ENCODE results near the gene PLA2G2A. TPM values are rescaled to one million over a fixed set of nuclear protein-coding genes. Genes with fewer than 3 reads are reported as not detected.
"Not testable (repeated sequence)": the region's sequence is repeated elsewhere in the genome, so short reads cannot be mapped to it uniquely, and the experiment has no call there.

PLA2G2A gene
- total RNA-seq, result 0.28 TPM
- polyA plus RNA-seq, result 84.5 TPM
- long read RNA-seq, donor 1, result 0 reads
- long read RNA-seq, donor 2, partial matches to known transcripts, result 0 of 1 reads
- long read RNA-seq, donor 2, other reads (novel, unspliced or antisense), result 0 of 1 reads
- long read RNA-seq, donor 3, partial matches to known transcripts, result 0 of 1 reads
- long read RNA-seq, donor 3, other reads (novel, unspliced or antisense), result 0 of 1 reads
- long read RNA-seq, donor 4, result 0 reads
- long read RNA-seq, donor 5, partial matches to known transcripts, result 0 of 1 reads
- long read RNA-seq, donor 5, other reads (novel, unspliced or antisense), result 0 of 1 reads
- long read RNA-seq, donor 6, partial matches to known transcripts, result 0 of 1 reads
- long read RNA-seq, donor 6, other reads (novel, unspliced or antisense), result 0 of 1 reads
- long read RNA-seq, donor 7, result 0 reads
- long read RNA-seq, donor 8, result 0 reads
- long read RNA-seq, donor 9, result 0 reads
- long read RNA-seq, donor 10, result 0 reads

- 88% methylated on average over 8 of the region's 8 CpGs for WGBS
- no peak within 1 kb of the TSS for H3K27ac ChIP-seq (ENCODE audit: low read depth in 1 of 2, low read length in 1 of 2)
- no peak for DNase-seq (ENCODE audit: low read depth in 6 of 9, low spot score in 9 of 9)
These were observed at the start of gene PLA2G2A for GRCh38 chr1:19979494-19979977. TSS of gene PLA2G2A (minus strand) at chr1:19979618. CDS start at chr1:19978773, 845 bp downstream.

GRCh38 chr1:20028726-20029125 lies 49.3 kb upstream of the PLA2G2A start:
- WGBS, result 89% methylated on average over 5 of the region's 5 CpGs
- no peaks in the 10 kb centered on the region for H3K9me3 ChIP-seq (ENCODE audit: control insufficient read depth in 2 of 2, insufficient read depth in 1 of 2, low read length in 1 of 2)
- H3K4me1 ChIP-seq (ENCODE audit: control insufficient read depth in 2 of 2, insufficient read depth in 2 of 2, low read length in 2 of 2), result no peaks in the 10 kb centered on the region
- no peak for DNase-seq (ENCODE audit: low read depth in 6 of 9, low spot score in 9 of 9)
- no peak overlapping the region for H3K27ac ChIP-seq (ENCODE audit: low read depth in 1 of 2, low read length in 1 of 2)
- no peaks in the 10 kb centered on the region for H3K27me3 ChIP-seq (ENCODE audit: control insufficient read depth in 2 of 2, insufficient read depth in 1 of 2, low read length in 1 of 2)
- H3K4me3 ChIP-seq (ENCODE audit: low read length in 2 of 2), result no peak overlapping the region
- H3K36me3 ChIP-seq (ENCODE audit: control insufficient read depth in 2 of 2, insufficient read depth in 2 of 2, low read length in 1 of 2), result no peaks in the 10 kb centered on the region

More at GRCh38 chr1:19979494-19979977, at the start of gene PLA2G2A:
- H3K36me3 ChIP-seq (ENCODE audit: control insufficient read depth in 2 of 2, insufficient read depth in 2 of 2, low read length in 1 of 2), result no peaks in the 10 kb centered on the region
- H3K27me3 ChIP-seq (ENCODE audit: control insufficient read depth in 2 of 2, insufficient read depth in 1 of 2, low read length in 1 of 2), result no peaks in the 10 kb centered on the region
- no peaks in the 10 kb centered on the region for H3K9me3 ChIP-seq (ENCODE audit: control insufficient read depth in 2 of 2, insufficient read depth in 1 of 2, low read length in 1 of 2)
- H3K4me3 ChIP-seq (ENCODE audit: low read length in 2 of 2), result no peak within 1 kb of the TSS
- H3K4me1 ChIP-seq (ENCODE audit: control insufficient read depth in 2 of 2, insufficient read depth in 2 of 2, low read length in 2 of 2), result no peaks in the 10 kb centered on the region

- Histone ChIP-seq H3K4me1 (ENCODE audit: control insufficient read depth in 2 of 2, insufficient read depth in 2 of 2, low read length in 2 of 2) (no peaks in the 10 kb centered on the region), H3K4me3 (ENCODE audit: low read length in 2 of 2) (no peak overlapping the region), H3K36me3 (ENCODE audit: control insufficient read depth in 2 of 2, insufficient read depth in 2 of 2, low read length in 1 of 2) (no peaks in the 10 kb centered on the region), H3K27ac (ENCODE audit: low read depth in 1 of 2, low read length in 1 of 2) (no peak overlapping the region), H3K9me3 (ENCODE audit: control insufficient read depth in 2 of 2, insufficient read depth in 1 of 2, low read length in 1 of 2) (no peaks in the 10 kb centered on the region), H3K27me3 (ENCODE audit: control insufficient read depth in 2 of 2, insufficient read depth in 1 of 2, low read length in 1 of 2) (no peaks in the 10 kb centered on the region)
- DNase-seq (ENCODE audit: low read depth in 6 of 9, low spot score in 9 of 9), result no peak
- WGBS, result 93% methylated on average over 5 of the region's 5 CpGs
These were observed 48.7 kb upstream of the PLA2G2A start for GRCh38 chr1:20028125-20028524.

GRCh38 chr1:20017741-20018140 lies 38.3 kb upstream of the PLA2G2A start:
- Histone ChIP-seq H3K4me3 (ENCODE audit: low read length in 2 of 2) (no peak overlapping the region), H3K9me3 (ENCODE audit: control insufficient read depth in 2 of 2, insufficient read depth in 1 of 2, low read length in 1 of 2) (no peaks in the 10 kb centered on the region), H3K4me1 (ENCODE audit: control insufficient read depth in 2 of 2, insufficient read depth in 2 of 2, low read length in 2 of 2) (no peaks in the 10 kb centered on the region), H3K36me3 (ENCODE audit: control insufficient read depth in 2 of 2, insufficient read depth in 2 of 2, low read length in 1 of 2) (no peaks in the 10 kb centered on the region), H3K27me3 (ENCODE audit: control insufficient read depth in 2 of 2, insufficient read depth in 1 of 2, low read length in 1 of 2) (peaks cover 0 to 1% of the 10 kb centered on the region in 2 donors), H3K27ac (ENCODE audit: low read depth in 1 of 2, low read length in 1 of 2) (no peak overlapping the region)
- WGBS, result 93% methylated on average over 1 of the region's 1 CpG
- no peak for DNase-seq (ENCODE audit: low read depth in 6 of 9, low spot score in 9 of 9)

GRCh38 chr1:20014153-20014552 lies 34.7 kb upstream of the PLA2G2A start:
- H3K4me1 ChIP-seq (ENCODE audit: control insufficient read depth in 2 of 2, insufficient read depth in 2 of 2, low read length in 2 of 2), result no peaks in the 10 kb centered on the region
- WGBS, result 88% methylated on average over 2 of the region's 2 CpGs
- DNase-seq (ENCODE audit: low read depth in 6 of 9, low spot score in 9 of 9), result no peak

GRCh38 chr1:20010016-20010415 lies 30.6 kb upstream of the PLA2G2A start:
- H3K27ac ChIP-seq (ENCODE audit: low read depth in 1 of 2, low read length in 1 of 2), result no peak overlapping the region
- no peak overlapping the region for H3K4me3 ChIP-seq (ENCODE audit: low read length in 2 of 2)
- H3K9me3 ChIP-seq (ENCODE audit: control insufficient read depth in 2 of 2, insufficient read depth in 1 of 2, low read length in 1 of 2), result no peaks in the 10 kb centered on the region
- H3K36me3 ChIP-seq (ENCODE audit: control insufficient read depth in 2 of 2, insufficient read depth in 2 of 2, low read length in 1 of 2), result no peaks in the 10 kb centered on the region
- H3K27me3 ChIP-seq (ENCODE audit: control insufficient read depth in 2 of 2, insufficient read depth in 1 of 2, low read length in 1 of 2), result peaks cover 0 to 2% of the 10 kb centered on the region in 2 donors
- 88% methylated on average over 1 of the region's 1 CpG for WGBS
- H3K4me1 ChIP-seq (ENCODE audit: control insufficient read depth in 2 of 2, insufficient read depth in 2 of 2, low read length in 2 of 2), result no peaks in the 10 kb centered on the region
- no peak for DNase-seq (ENCODE audit: low read depth in 6 of 9, low spot score in 9 of 9)

More at GRCh38 chr1:20014153-20014552, 34.7 kb upstream of the PLA2G2A start:
- no peaks in the 10 kb centered on the region for H3K9me3 ChIP-seq (ENCODE audit: control insufficient read depth in 2 of 2, insufficient read depth in 1 of 2, low read length in 1 of 2)
- no peaks in the 10 kb centered on the region for H3K36me3 ChIP-seq (ENCODE audit: control insufficient read depth in 2 of 2, insufficient read depth in 2 of 2, low read length in 1 of 2)
- H3K27ac ChIP-seq (ENCODE audit: low read depth in 1 of 2, low read length in 1 of 2), result no peak overlapping the region
- H3K27me3 ChIP-seq (ENCODE audit: control insufficient read depth in 2 of 2, insufficient read depth in 1 of 2, low read length in 1 of 2), result peaks cover 0 to 2% of the 10 kb centered on the region in 2 donors
- H3K4me3 ChIP-seq (ENCODE audit: low read length in 2 of 2), result no peak overlapping the region

- WGBS, result 83% methylated on average over 1 of the region's 1 CpG
- DNase-seq (ENCODE audit: low read depth in 6 of 9, low spot score in 9 of 9), result no peak
- H3K4me1 ChIP-seq (ENCODE audit: control insufficient read depth in 2 of 2, insufficient read depth in 2 of 2, low read length in 2 of 2), result no peaks in the 10 kb centered on the region
- no peak overlapping the region for H3K27ac ChIP-seq (ENCODE audit: low read depth in 1 of 2, low read length in 1 of 2)
- no peak overlapping the region for H3K4me3 ChIP-seq (ENCODE audit: low read length in 2 of 2)
- peaks cover 0 to 2% of the 10 kb centered on the region in 2 donors for H3K27me3 ChIP-seq (ENCODE audit: control insufficient read depth in 2 of 2, insufficient read depth in 1 of 2, low read length in 1 of 2)
- H3K36me3 ChIP-seq (ENCODE audit: control insufficient read depth in 2 of 2, insufficient read depth in 2 of 2, low read length in 1 of 2), result no peaks in the 10 kb centered on the region
- H3K9me3 ChIP-seq (ENCODE audit: control insufficient read depth in 2 of 2, insufficient read depth in 1 of 2, low read length in 1 of 2), result no peaks in the 10 kb centered on the region
These were observed 29.8 kb upstream of the PLA2G2A start for GRCh38 chr1:20009212-20009611.

- 89% methylated on average over 2 of the region's 2 CpGs for WGBS
- no peak for DNase-seq (ENCODE audit: low read depth in 6 of 9, low spot score in 9 of 9)
- no peak overlapping the region for H3K27ac ChIP-seq (ENCODE audit: low read depth in 1 of 2, low read length in 1 of 2)
These were observed 29.0 kb upstream of the PLA2G2A start for GRCh38 chr1:20008391-20008841.

GRCh38 chr1:19998823-19999222 lies 19.4 kb upstream of the PLA2G2A start:
- H3K4me3 ChIP-seq (ENCODE audit: low read length in 2 of 2); H3K27ac ChIP-seq (ENCODE audit: low read depth in 1 of 2, low read length in 1 of 2); H3K4me1 ChIP-seq (ENCODE audit: control insufficient read depth in 2 of 2, insufficient read depth in 2 of 2, low read length in 2 of 2); DNase-seq (ENCODE audit: low read depth in 6 of 9, low spot score in 9 of 9); H3K36me3 ChIP-seq (ENCODE audit: control insufficient read depth in 2 of 2, insufficient read depth in 2 of 2, low read length in 1 of 2); H3K27me3 ChIP-seq (ENCODE audit: control insufficient read depth in 2 of 2, insufficient read depth in 1 of 2, low read length in 1 of 2); H3K9me3 ChIP-seq (ENCODE audit: control insufficient read depth in 2 of 2, insufficient read depth in 1 of 2, low read length in 1 of 2): not testable (repeated sequence)
- WGBS, result 85% methylated on average over 3 of the region's 3 CpGs

More at GRCh38 chr1:20008391-20008841, 29.0 kb upstream of the PLA2G2A start:
- H3K27me3 ChIP-seq (ENCODE audit: control insufficient read depth in 2 of 2, insufficient read depth in 1 of 2, low read length in 1 of 2), result peaks cover 0 to 2% of the 10 kb centered on the region in 2 donors
- no peaks in the 10 kb centered on the region for H3K4me1 ChIP-seq (ENCODE audit: control insufficient read depth in 2 of 2, insufficient read depth in 2 of 2, low read length in 2 of 2)
- no peaks in the 10 kb centered on the region for H3K36me3 ChIP-seq (ENCODE audit: control insufficient read depth in 2 of 2, insufficient read depth in 2 of 2, low read length in 1 of 2)
- H3K4me3 ChIP-seq (ENCODE audit: low read length in 2 of 2), result no peak overlapping the region
- H3K9me3 ChIP-seq (ENCODE audit: control insufficient read depth in 2 of 2, insufficient read depth in 1 of 2, low read length in 1 of 2), result no peaks in the 10 kb centered on the region
